Suprapubic skin (tissue), 4 donors: Measurements from ENCODE around the gene MUL1. TPM values are rescaled to one million over a fixed set of nuclear protein-coding genes. Genes with fewer than 3 reads are reported as not detected.

Source experiments
- DNase-seq, 2 donors: peaks; one replicate each; pipeline ENCODE4 v3.0.0-alpha.2; 2019; ENCODE audit warnings: low spot score in 2 of 2
- H3K27ac ChIP-seq: fragments of 200-600 bp; sonication (generic); one replicate; pipeline ENCODE4 v1.5.1; 2019
- H3K27me3 ChIP-seq: fragments of 200-600 bp; sonication (generic); one replicate; pipeline ENCODE4 v1.5.1; 2019
- H3K36me3 ChIP-seq: fragments of 200-600 bp; sonication (generic); one replicate; pipeline ENCODE4 v1.5.1; 2019
- H3K4me1 ChIP-seq: fragments of 200-600 bp; sonication (generic); one replicate; pipeline ENCODE4 v1.5.1; 2019
- H3K4me3 ChIP-seq: fragments of 200-600 bp; sonication (generic); one replicate; pipeline ENCODE4 v1.5.1; 2019; ENCODE audit warnings: mild to moderate bottlenecking
- H3K9me3 ChIP-seq: fragments of 200-600 bp; sonication (generic); one replicate; pipeline ENCODE4 v1.5.1; 2019
- EP300 ChIP-seq: sonication (generic); formaldehyde crosslinking; IDR thresholded peaks from one replicate; pipeline ENCODE4 v1.6.1; 2017; ENCODE audit warnings: antibody characterized with exemption
- POLR2A ChIP-seq, 2 donors: fragments of 450-650 bp; IDR thresholded peaks; one replicate each; pipeline ENCODE4 v1.6.1; 2017; ENCODE audit warnings: antibody characterized with exemption in 2 of 2, mild to moderate bottlenecking in 2 of 2, moderate library complexity in 2 of 2
- POLR2AphosphoS5 ChIP-seq, 3 donors: sonication (generic); formaldehyde crosslinking; IDR thresholded peaks; one replicate each; pipeline ENCODE4 v1.6.1; 2017; ENCODE audit warnings: antibody characterized with exemption in 3 of 3
- WGBS: methylation state at CpG from one replicate; pipeline ENCODE4 v1.1.5; 2018; 5-methylcytosine and 5-hydroxymethylcytosine counted together
- total RNA-seq, 4 donors: library from RNA; depleted of rRNA; stranded (reverse); fragments of >200 nt; gene quantifications; one replicate each; pipeline ENCODE4 v1.1.0, GENCODE V29; 2016
- TF ChIP-seq, protein P1 (sequence below), 2 donors: fragments of 200-600 bp in 1 of 2; fragments of 450-650 bp in 1 of 2; sonication (generic) in 1 of 2; IDR thresholded peaks; one replicate each; pipeline ENCODE4 v1.5.1; 2016 to 2019; ENCODE audit warnings: antibody characterized with exemption in 2 of 2, mild to moderate bottlenecking in 1 of 2, moderate library complexity in 1 of 2

Gene MUL1
- total RNA-seq, 4 donors from 2014 or later: 27.2 to 36.5 (median 28.4) TPM

GRCh38 chr1:20511518-20512428, 3.8 kb upstream of the MUL1 start:
- Histone ChIP-seq H3K36me3 (no peaks in the 10 kb centered on the region), H3K27ac (no peak overlapping the region), H3K4me3 (no peak overlapping the region), H3K4me1 (peaks cover 11% of the 10 kb centered on the region), H3K9me3 (no peaks in the 10 kb centered on the region), H3K27me3 (peaks cover 11% of the 10 kb centered on the region)
- TF ChIP-seq POLR2A (IDR thresholded peaks at IDR 0.05) (no peak), EP300 (no peak), POLR2AphosphoS5 (IDR thresholded peaks at IDR 0.05) (no peak)
- TF ChIP-seq, protein P1, sequence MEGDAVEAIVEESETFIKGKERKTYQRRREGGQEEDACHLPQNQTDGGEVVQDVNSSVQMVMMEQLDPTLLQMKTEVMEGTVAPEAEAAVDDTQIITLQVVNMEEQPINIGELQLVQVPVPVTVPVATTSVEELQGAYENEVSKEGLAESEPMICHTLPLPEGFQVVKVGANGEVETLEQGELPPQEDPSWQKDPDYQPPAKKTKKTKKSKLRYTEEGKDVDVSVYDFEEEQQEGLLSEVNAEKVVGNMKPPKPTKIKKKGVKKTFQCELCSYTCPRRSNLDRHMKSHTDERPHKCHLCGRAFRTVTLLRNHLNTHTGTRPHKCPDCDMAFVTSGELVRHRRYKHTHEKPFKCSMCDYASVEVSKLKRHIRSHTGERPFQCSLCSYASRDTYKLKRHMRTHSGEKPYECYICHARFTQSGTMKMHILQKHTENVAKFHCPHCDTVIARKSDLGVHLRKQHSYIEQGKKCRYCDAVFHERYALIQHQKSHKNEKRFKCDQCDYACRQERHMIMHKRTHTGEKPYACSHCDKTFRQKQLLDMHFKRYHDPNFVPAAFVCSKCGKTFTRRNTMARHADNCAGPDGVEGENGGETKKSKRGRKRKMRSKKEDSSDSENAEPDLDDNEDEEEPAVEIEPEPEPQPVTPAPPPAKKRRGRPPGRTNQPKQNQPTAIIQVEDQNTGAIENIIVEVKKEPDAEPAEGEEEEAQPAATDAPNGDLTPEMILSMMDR (IDR thresholded peaks at IDR 0.05): no peak
- 57% methylated on average over 6 of the region's 6 CpGs for WGBS
- DNase-seq: no peak

DNA sequence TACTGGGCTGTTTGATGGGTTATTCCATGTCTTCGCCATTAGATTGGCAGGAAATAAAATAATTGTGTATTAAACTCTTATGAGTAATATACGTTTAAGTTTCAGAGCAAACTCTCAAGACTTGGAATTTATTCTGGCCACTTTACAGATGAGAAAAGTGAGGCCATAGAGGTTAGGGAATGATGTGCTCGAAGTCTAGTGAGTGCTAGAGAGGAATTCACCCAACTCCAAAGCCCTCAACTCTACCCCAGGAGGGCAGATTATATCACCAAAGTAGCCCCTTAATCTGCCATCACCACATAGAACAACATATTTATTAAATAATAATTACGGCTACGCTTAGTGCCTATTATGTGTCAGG, 440 bp upstream of the MUL1 start:
- WGBS: 63% methylated on average over 5 of the region's 5 CpGs
- TF ChIP-seq EP300 (no peak), POLR2A (IDR thresholded peaks at IDR 0.05) (no peak), POLR2AphosphoS5 (IDR thresholded peaks at IDR 0.05) (no peak)
- TF ChIP-seq, protein P1 (IDR thresholded peaks at IDR 0.05): no peak

DNA sequence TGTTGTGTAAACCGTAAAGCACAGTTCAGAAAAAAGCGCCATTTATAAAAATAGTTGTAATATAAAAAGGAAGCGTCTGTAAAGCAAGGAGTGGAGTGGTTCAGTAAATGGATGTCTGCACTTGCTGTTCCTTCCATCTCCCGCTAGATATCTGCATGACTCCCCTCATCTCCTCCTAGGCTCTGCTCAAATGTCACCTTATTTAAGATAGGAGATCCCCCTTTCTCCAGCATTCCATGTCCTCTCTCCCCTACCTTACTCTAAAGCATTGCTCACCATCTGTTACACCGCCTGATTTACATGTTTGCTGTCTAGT, 745 bp downstream of the MUL1 start:
- peak overlapping the region; percentile 82 for H3K4me3 ChIP-seq
- H3K9me3 ChIP-seq: no peaks in the 10 kb centered on the region
- peaks cover 7% of the 10 kb centered on the region for H3K36me3 ChIP-seq
- H3K27ac ChIP-seq: no peak overlapping the region
- WGBS: 38% methylated on average over 5 of the region's 5 CpGs
- peaks cover 4% of the 10 kb centered on the region for H3K27me3 ChIP-seq
- TF ChIP-seq, protein P1 (IDR thresholded peaks at IDR 0.05): no peak
- no peak for TF ChIP-seq POLR2AphosphoS5 (IDR thresholded peaks at IDR 0.05)
- no peak for TF ChIP-seq POLR2A (IDR thresholded peaks at IDR 0.05)
- TF ChIP-seq EP300: no peak
- H3K4me1 ChIP-seq: peaks cover 35% of the 10 kb centered on the region
- DNase-seq: no peak

More for the DNA sequence above, 440 bp upstream of the MUL1 start:
- peaks cover 11% of the 10 kb centered on the region for H3K27me3 ChIP-seq
- peak overlapping the region; percentile 76 for H3K27ac ChIP-seq
- peak overlapping the region; percentile 82 for H3K4me3 ChIP-seq
- H3K4me1 ChIP-seq: peaks cover 35% of the 10 kb centered on the region
- no peaks in the 10 kb centered on the region for H3K9me3 ChIP-seq
- DNase-seq: no peak
- no peaks in the 10 kb centered on the region for H3K36me3 ChIP-seq

GRCh38 chr1:20505488-20505887, 2.5 kb downstream of the MUL1 start:
- no peak overlapping the region for H3K27ac ChIP-seq
- no peaks in the 10 kb centered on the region for H3K27me3 ChIP-seq
- H3K4me3 ChIP-seq: no peak overlapping the region
- H3K4me1 ChIP-seq: peaks cover 35% of the 10 kb centered on the region
- no peaks in the 10 kb centered on the region for H3K9me3 ChIP-seq
- TF ChIP-seq POLR2A (IDR thresholded peaks at IDR 0.05): no peak
- TF ChIP-seq EP300: no peak
- H3K36me3 ChIP-seq: peaks cover 24% of the 10 kb centered on the region
- WGBS: 100% methylated on average over 1 of the region's 1 CpG
- DNase-seq: no peak

- Histone ChIP-seq H3K27me3 (no peaks in the 10 kb centered on the region), H3K9me3 (no peaks in the 10 kb centered on the region), H3K4me1 (peaks cover 20% of the 10 kb centered on the region), H3K36me3 (peaks cover 45% of the 10 kb centered on the region), H3K4me3 (no peak overlapping the region), H3K27ac (no peak overlapping the region)
- 71% methylated on average over 17 of the region's 17 CpGs for WGBS
- TF ChIP-seq EP300 (no peak), POLR2A (IDR thresholded peaks at IDR 0.05) (no peak), POLR2AphosphoS5 (IDR thresholded peaks at IDR 0.05) (no peak)
- TF ChIP-seq, protein P1 (IDR thresholded peaks at IDR 0.05): no peak
- DNase-seq: no peak
Observed at GRCh38 chr1:20500716-20501115, 7.2 kb downstream of the MUL1 start.
